GM23338 (cell line): ENCODE measurements around the gene GNAS. TPM values are rescaled to one million over a fixed set of nuclear protein-coding genes. Genes with fewer than 3 reads are reported as not detected.

Experiments
- ATAC-seq: fragments of 200-7000 bp; cut with Tn5 transposase; 3 replicates; pipeline ENCODE4 v1.9.1; 2020
- DNase-seq: peaks from one replicate; pipeline ENCODE4 v3.0.0-alpha.2; 2015; ENCODE audit warnings: low spot score
- H2AFZ ChIP-seq: fragments of 200-600 bp; sonication (generic); 2 replicates; pipeline ENCODE4 v1.8.0; 2016; ENCODE audit warnings: antibody characterized with exemption, mild to moderate bottlenecking, moderate library complexity
- H3F3A ChIP-seq: fragments of 200-600 bp; sonication (generic); replicated peaks from 2 replicates; pipeline ENCODE4 v1.8.0; 2017; ENCODE audit warnings: antibody characterized with exemption, mixed run types, low read depth
- H3K27ac ChIP-seq: fragments of 200-600 bp; sonication (generic); 2 replicates; pipeline ENCODE4 v1.6.1; 2016; ENCODE audit warnings: low read depth
- H3K27me3 ChIP-seq: fragments of 200-600 bp; sonication (generic); 2 replicates; pipeline ENCODE4 v1.8.0; 2016; ENCODE audit warnings: mild to moderate bottlenecking, mixed run types, moderate library complexity; ENCODE audit not compliant: insufficient read depth
- H3K36me3 ChIP-seq: fragments of 200-600 bp; sonication (generic); 2 replicates; pipeline ENCODE4 v1.8.0; 2016; ENCODE audit warnings: mild to moderate bottlenecking; ENCODE audit not compliant: insufficient read depth
- H3K4me1 ChIP-seq: fragments of 200-600 bp; sonication (generic); 2 replicates; pipeline ENCODE4 v1.8.0; 2016; ENCODE audit warnings: mild to moderate bottlenecking, moderate library complexity; ENCODE audit not compliant: insufficient read depth
- H3K4me2 ChIP-seq: fragments of 200-600 bp; sonication (generic); 2 replicates; pipeline ENCODE4 v1.7.1; 2017; ENCODE audit warnings: mixed run types
- H3K4me3 ChIP-seq: fragments of 200-600 bp; sonication (generic); 2 replicates; pipeline ENCODE4 v1.6.1; 2016; ENCODE audit warnings: mixed run types
- H3K79me2 ChIP-seq: fragments of 200-600 bp; sonication (generic); replicated peaks from 2 replicates; pipeline ENCODE4 v1.8.0; 2017; ENCODE audit warnings: mild to moderate bottlenecking; ENCODE audit not compliant: insufficient read depth
- H3K9me2 ChIP-seq: fragments of 200-600 bp; sonication (generic); 2 replicates; pipeline ENCODE4 v1.8.0; 2017; ENCODE audit not compliant: insufficient read depth
- H4K20me1 ChIP-seq: fragments of 200-600 bp; sonication (generic); replicated peaks from 2 replicates; pipeline ENCODE4 v1.8.0; 2017; ENCODE audit warnings: mild to moderate bottlenecking; ENCODE audit not compliant: insufficient read depth
- H3K27ac Mint-ChIP-seq: 2 replicates; pipeline ENCODE4 v1.8.0; 2020; ENCODE audit warnings: inconsistent platforms, mild to moderate bottlenecking, moderate library complexity, mixed read lengths
- H3K27me3 Mint-ChIP-seq: 3 replicates; pipeline ENCODE4 v1.8.0; 2022; ENCODE audit warnings: low read depth, mild to moderate bottlenecking, moderate library complexity, mixed read lengths, inconsistent platforms; ENCODE audit not compliant: insufficient read depth, poor library complexity
- H3K36me3 Mint-ChIP-seq: 3 replicates; pipeline ENCODE4 v1.8.0; 2021; ENCODE audit warnings: low read depth, mild to moderate bottlenecking, inconsistent platforms, moderate library complexity, mixed read lengths
- H3K4me1 Mint-ChIP-seq: 3 replicates; pipeline ENCODE4 v1.8.0; 2020; ENCODE audit warnings: mild to moderate bottlenecking, inconsistent platforms, mixed read lengths
- H3K4me3 Mint-ChIP-seq: 3 replicates; pipeline ENCODE4 v1.8.0; 2021; ENCODE audit warnings: moderate library complexity, mild to moderate bottlenecking, inconsistent platforms, mixed read lengths
- H3K9me3 Mint-ChIP-seq: 3 replicates; pipeline ENCODE4 v1.8.0; 2020; ENCODE audit warnings: moderate library complexity, mild to moderate bottlenecking, inconsistent platforms, mixed read lengths
- CREB1 ChIP-seq: fragments of 250-450 bp; sonication (Bioruptor Pico); IDR thresholded peaks from 2 replicates; pipeline ENCODE4 v1.5.0; 2020; ENCODE audit warnings: low read depth, mild to moderate bottlenecking, moderate library complexity
- EZH2 ChIP-seq: fragments of 200-600 bp; sonication (generic); IDR thresholded peaks from one replicate; pipeline ENCODE4 v1.8.0; 2017; ENCODE audit warnings: antibody characterized with exemption, mild to moderate bottlenecking, low read depth; ENCODE audit not compliant: unreplicated experiment
- POLR2AphosphoS5 ChIP-seq: IDR thresholded peaks from 2 replicates; pipeline ENCODE4 v1.6.1; 2016; ENCODE audit warnings: antibody characterized with exemption, low read depth
- REST ChIP-seq: IDR thresholded peaks from one replicate; pipeline ENCODE4 v1.6.1; 2018; ENCODE audit warnings: antibody characterized with exemption; ENCODE audit not compliant: unreplicated experiment
- STAT1 ChIP-seq: IDR thresholded peaks from one replicate; pipeline ENCODE4 v1.6.1; 2016; ENCODE audit warnings: antibody characterized with exemption; ENCODE audit not compliant: unreplicated experiment
- ZNF114 ChIP-seq: fragments of 250-450 bp; sonication (Bioruptor Pico); IDR thresholded peaks from 2 replicates; pipeline ENCODE4 v1.5.0; 2020; ENCODE audit warnings: mild to moderate bottlenecking, moderate library complexity
- polyA plus RNA-seq: library from polyadenylated mRNA; unstranded; fragments of >200 nt; fragmentation: Nextera tagmentation; extraction: Ambion mirVana; gene quantifications from 2 replicates; pipeline ENCODE4 v1.2.1, GENCODE V29; 2016
- total RNA-seq: library from RNA; depleted of rRNA; stranded (reverse); fragments of >200 nt; shearing (Covaris generic); gene quantifications from 2 replicates; pipeline ENCODE4 v1.2.3, GENCODE V29; 2014

GNAS gene
- total and polyA plus RNA-seq, 2 experiments from 2014 or later: 917 to 1,042 TPM

GRCh38 chr20:58855506-58856389, 3.2 kb downstream of the GNAS start:
- peak; percentile 90 for TF ChIP-seq EZH2
- no peak for TF ChIP-seq STAT1
- no peak for TF ChIP-seq POLR2AphosphoS5
- no peak for TF ChIP-seq ZNF114 (CRISPR knock-in tag)
- Histone ChIP-seq H3K27ac (no peak overlapping the region), H4K20me1 (no peaks in the 10 kb centered on the region), H3K4me3 (peak overlapping the region; percentile 58), H2AFZ (peak overlapping the region; percentile 87), H3K4me1 (peaks cover 22% of the 10 kb centered on the region; the same call in 1 of the 2 replicates), H3K79me2 (peaks cover 64% of the 10 kb centered on the region), H3K4me2 (peak overlapping the region; percentile 84), H3K36me3 (no peaks in the 10 kb centered on the region), H3K9me2 (no peaks in the 10 kb centered on the region), H3K27me3 (peaks cover 67% of the 10 kb centered on the region), H3F3A (peaks cover 8% of the 10 kb centered on the region; the same call in 1 of the 2 replicates)
- DNase-seq (no peak), ATAC-seq (no peak)
- H3K36me3 Mint-ChIP-seq: peaks cover 28% of the 10 kb centered on the region
- H3K9me3 Mint-ChIP-seq: no peaks in the 10 kb centered on the region; the same call in 2 of the 3 replicates
- peaks cover 58% of the 10 kb centered on the region for H3K27me3 Mint-ChIP-seq
- H3K4me3 Mint-ChIP-seq: peak overlapping the region; percentile 70
- H3K4me1 Mint-ChIP-seq: peaks cover 40% of the 10 kb centered on the region
- no peak overlapping the region for H3K27ac Mint-ChIP-seq

- no peak overlapping the region for H3K27ac ChIP-seq
- no peak for ATAC-seq
Observed at GRCh38 chr20:58863044-58863790, 10.7 kb downstream of the GNAS start.

More at GRCh38 chr20:58863044-58863790, 10.7 kb downstream of the GNAS start:
- Histone ChIP-seq H2AFZ (no peak overlapping the region), H3K4me1 (0 out of 2 replicates have a peak, but pooled peaks cover under 1% of the 10 kb centered on the region), H3K27me3 (0 out of 2 replicates have a peak, but pooled peaks cover 1% of the 10 kb centered on the region), H4K20me1 (no peaks in the 10 kb centered on the region; the same call in 1 of the 2 replicates), H3K4me3 (no peak overlapping the region), H3K4me2 (no peak overlapping the region), H3F3A (no peaks in the 10 kb centered on the region), H3K79me2 (peaks cover 12% of the 10 kb centered on the region; the same call in 1 of the 2 replicates), H3K36me3 (no peaks in the 10 kb centered on the region), H3K9me2 (no peaks in the 10 kb centered on the region)
- H3K4me3 Mint-ChIP-seq: no peak overlapping the region
- TF ChIP-seq CREB1 (CRISPR knock-in tag): no peak
- no peak for TF ChIP-seq REST
- H3K27ac Mint-ChIP-seq: no peak overlapping the region
- H3K27me3 Mint-ChIP-seq: no peaks in the 10 kb centered on the region
- no peaks in the 10 kb centered on the region for H3K4me1 Mint-ChIP-seq
- DNase-seq: no peak
- no peaks in the 10 kb centered on the region for H3K9me3 Mint-ChIP-seq
- peaks cover 19% of the 10 kb centered on the region; the same call in 2 of the 3 replicates for H3K36me3 Mint-ChIP-seq
